HepG2 (cell line): ENCODE data around the gene CD248. TPM values are rescaled to one million over a fixed set of nuclear protein-coding genes. Genes with fewer than 3 reads are reported as not detected.

Experiments
- ARID5B ChIP-seq: IDR thresholded peaks from 2 replicates; pipeline ENCODE4 v1.4.0; 2020; ENCODE audit warnings: mild to moderate bottlenecking, missing genetic modification reagents
- KLF6 ChIP-seq: IDR thresholded peaks from 2 replicates; pipeline ENCODE4 v1.8.0; 2016; ENCODE audit warnings: missing biosample characterization, missing genetic modification reagents
- MXD1 ChIP-seq: sonication (generic); formaldehyde crosslinking; IDR thresholded peaks from 2 replicates; pipeline ENCODE4 v1.4.0; 2020; ENCODE audit warnings: mild to moderate bottlenecking, missing genetic modification reagents
- NFATC3 ChIP-seq: sonication (generic); formaldehyde crosslinking; IDR thresholded peaks from 2 replicates; pipeline ENCODE4 v1.5.1; 2020; ENCODE audit warnings: mild to moderate bottlenecking, missing genetic modification reagents
- PRDM4 ChIP-seq: sonication (generic); formaldehyde crosslinking; IDR thresholded peaks from 2 replicates; pipeline ENCODE4 v1.9.0; 2021; ENCODE audit warnings: missing genetic modification reagents, borderline replicate concordance
- REST ChIP-seq, 2 experiments: IDR thresholded peaks; 2 replicates each; pipeline ENCODE4 v1.6.1; 2011 to 2012; ENCODE audit warnings: low read length in 2 of 2, borderline replicate concordance in 1 of 2, low read depth in 1 of 2, mild to moderate bottlenecking in 1 of 2, moderate library complexity in 1 of 2
- SALL2 ChIP-seq: sonication (generic); formaldehyde crosslinking; IDR thresholded peaks from 2 replicates; pipeline ENCODE4 v1.8.1; 2023; ENCODE audit warnings: mild to moderate bottlenecking, missing genetic modification reagents, inconsistent platforms
- SKI ChIP-seq: fragments of 450-650 bp; IDR thresholded peaks from one replicate; pipeline ENCODE4 v1.6.1; 2018; ENCODE audit warnings: mild to moderate bottlenecking; ENCODE audit not compliant: partially characterized antibody
- SP1 ChIP-seq, 2 experiments: fragments of 450-650 bp in 1 of 2; sonication (generic) in 1 of 2; formaldehyde crosslinking in 1 of 2; IDR thresholded peaks; 2 replicates each; pipeline versions ENCODE4 v1.4.0 to v1.6.1; 2016 to 2020; ENCODE audit warnings: missing genetic modification reagents in 1 of 2
- ZBTB39 ChIP-seq: sonication (generic); formaldehyde crosslinking; IDR thresholded peaks from 2 replicates; pipeline ENCODE4 v1.5.0; 2020; ENCODE audit warnings: missing genetic modification reagents
- ZNF562 ChIP-seq: sonication (generic); formaldehyde crosslinking; IDR thresholded peaks from 2 replicates; pipeline ENCODE4 v1.8.0; 2022; ENCODE audit warnings: missing genetic modification reagents, borderline replicate concordance
- ZNF567 ChIP-seq: sonication (generic); formaldehyde crosslinking; IDR thresholded peaks from 2 replicates; pipeline ENCODE4 v1.8.1; 2023; ENCODE audit warnings: mild to moderate bottlenecking, missing genetic modification reagents, borderline replicate concordance
- ZNF674 ChIP-seq: sonication (generic); formaldehyde crosslinking; IDR thresholded peaks from 2 replicates; pipeline ENCODE4 v1.5.0; 2020; ENCODE audit warnings: low read depth, mild to moderate bottlenecking, missing genetic modification reagents
- ZNF724P ChIP-seq: sonication (generic); formaldehyde crosslinking; IDR thresholded peaks from 2 replicates; pipeline ENCODE4 v1.8.0; 2022; ENCODE audit warnings: missing genetic modification reagents, borderline replicate concordance
- ZNF773 ChIP-seq: sonication (generic); formaldehyde crosslinking; IDR thresholded peaks from 2 replicates; pipeline ENCODE4 v1.4.0; 2020; ENCODE audit warnings: missing genetic modification reagents, borderline replicate concordance
- ZNF883 ChIP-seq: sonication (generic); formaldehyde crosslinking; IDR thresholded peaks from 2 replicates; pipeline ENCODE4 v1.5.1; 2020; ENCODE audit warnings: mild to moderate bottlenecking, missing genetic modification reagents; ENCODE audit errors: not compliant biosample characterization
- polyA plus RNA-seq, 8 experiments: library from polyadenylated mRNA; depleted of rRNA in 3 of 8; stranded (reverse) in 7 of 8; unstranded in 1 of 8; fragments of >200 nt; fragmentation: Illumina TruSeq in 4 of 8; extraction: Trizol in 4 of 8; gene quantifications; 2 replicates each; pipeline versions ENCODE4 v1.2.1 to v1.2.3, GENCODE V29; 2011 to 2016; ENCODE audit warnings: low read depth in 4 of 8, missing spikeins in 1 of 8, mixed read lengths in 1 of 8; ENCODE audit not compliant: insufficient read depth in 1 of 8
- total RNA-seq, 5 experiments: library from RNA; depleted of rRNA; stranded (reverse); fragments of >200 nt; fragmentation: Illumina TruSeq; extraction: Trizol; gene quantifications; 2 replicates each; pipeline ENCODE4 v1.2.3, GENCODE V29; 2016; ENCODE audit warnings: low read depth in 1 of 5

CD248 gene
- total and polyA plus RNA-seq, 2 of the 13 experiments (the other 11 are each of a cell fraction or from before 2014, with no cell fraction given): 0.25 to 0.35 TPM

GRCh38 chr11:66311965-66312548 is 4.8 kb downstream of the CD248 start (continued):
- TF ChIP-seq ZBTB39: no peak
- no peak for TF ChIP-seq ZNF773
- no peak for TF ChIP-seq REST (IDR thresholded peaks at IDR 0.05; ENCODE audit: borderline replicate concordance in 1 of 2, low read depth in 1 of 2, low read length in 2 of 2)
- TF ChIP-seq ZNF674 (CRISPR knock-in tag): no peak
- no peak for TF ChIP-seq KLF6
- no peak for TF ChIP-seq ZNF883 (CRISPR knock-in tag)
- TF ChIP-seq ZNF567 (CRISPR knock-in tag): no peak; the same call in 1 of the 2 replicates
- TF ChIP-seq ZNF724P (CRISPR knock-in tag): no peak
- peak; percentile 73; the same call in 1 of the 2 replicates for TF ChIP-seq SALL2
- TF ChIP-seq ZNF562 (CRISPR knock-in tag): no peak
- no peak for TF ChIP-seq SP1 (IDR thresholded peaks at IDR 0.05)
- TF ChIP-seq SP1 (CRISPR knock-in tag; IDR thresholded peaks at IDR 0.05): peak; percentile 84
- no peak for TF ChIP-seq PRDM4 (CRISPR knock-in tag)
- TF ChIP-seq MXD1 (CRISPR knock-in tag): no peak
- TF ChIP-seq ARID5B (CRISPR knock-in tag): peak; percentile 58
- no peak for TF ChIP-seq NFATC3
- TF ChIP-seq SKI: peak; percentile 29
